Coronary artery (tissue), 2 donors: ENCODE measurements around the gene EN2.
A peak's percentile ranks its signal among the peaks of the same experiment; 100 is the strongest.

ENCODE experiments used
- DNase-seq: peaks from one replicate; pipeline ENCODE4 v3.0.0-alpha.2; 2017; ENCODE audit warnings: low spot score
- H3K27ac ChIP-seq, 2 donors: fragments of 200-600 bp; sonication (generic); one replicate each; pipeline ENCODE4 v1.5.1; 2016 to 2019
- H3K4me3 ChIP-seq: fragments of 200-600 bp; sonication (generic); 2 replicates; pipeline ENCODE4 v1.5.1; 2016; ENCODE audit warnings: mild to moderate bottlenecking, moderate library complexity
- CTCF ChIP-seq: fragments of 200-600 bp; sonication (generic); IDR thresholded peaks from one replicate; pipeline ENCODE4 v1.5.1; 2019; ENCODE audit warnings: antibody characterized with exemption

The EN2 gene

GRCh38 chr7:155448632-155449007, 9.3 kb upstream of the EN2 start:
- DNase-seq: no peak
- no peak overlapping the region for H3K27ac ChIP-seq
- TF ChIP-seq CTCF: no peak
- no peak overlapping the region for H3K4me3 ChIP-seq

- H3K27ac ChIP-seq: no peak overlapping the region
- no peak for DNase-seq
These were observed 8.7 kb upstream of the EN2 start for GRCh38 chr7:155449008-155449868.

GRCh38 chr7:155449869-155450557, 7.9 kb upstream of the EN2 start:
- H3K4me3 ChIP-seq: peak overlapping the region; percentile 31
- no peak overlapping the region for H3K27ac ChIP-seq
- no peak for DNase-seq
- no peak for TF ChIP-seq CTCF

More at GRCh38 chr7:155449008-155449868, 8.7 kb upstream of the EN2 start:
- H3K4me3 ChIP-seq: peak overlapping the region; percentile 31
- TF ChIP-seq CTCF: no peak

GRCh38 chr7:155450558-155450969, 7.4 kb upstream of the EN2 start:
- DNase-seq: no peak
- Histone ChIP-seq H3K4me3 (no peak overlapping the region), H3K27ac (no peak overlapping the region)
- TF ChIP-seq CTCF: no peak

GRCh38 chr7:155450970-155451801, 6.7 kb upstream of the EN2 start:
- TF ChIP-seq CTCF: no peak
- H3K27ac ChIP-seq: no peak overlapping the region

GRCh38 chr7:155451840-155452239, 6.1 kb upstream of the EN2 start:
- Histone ChIP-seq H3K4me3 (no peak overlapping the region), H3K27ac (no peak overlapping the region)
- DNase-seq: no peak
- TF ChIP-seq CTCF: no peak

More at GRCh38 chr7:155450970-155451801, 6.7 kb upstream of the EN2 start:
- no peak overlapping the region for H3K4me3 ChIP-seq
- DNase-seq: no peak
